ACC112 (cell line): ENCODE data around the gene MTERF4.

Source experiments
- H2AFZ ChIP-seq: fragments of 200-600 bp; sonication (generic); one replicate; pipeline ENCODE4 v1.6.0; 2017; ENCODE audit warnings: antibody characterized with exemption, low read length; ENCODE audit not compliant: unreplicated experiment
- H3K27ac ChIP-seq: fragments of 200-600 bp; sonication (generic); 2 replicates; pipeline ENCODE4 v1.5.1; 2014; ENCODE audit warnings: low read depth, mild to moderate bottlenecking, antibody characterized with exemption, low read length, moderate library complexity
- H3K27me3 ChIP-seq: fragments of 200-600 bp; sonication (generic); 2 replicates; pipeline ENCODE4 v1.6.1; 2014; ENCODE audit warnings: mild to moderate bottlenecking, antibody characterized with exemption, low read length, moderate library complexity, mixed read lengths; ENCODE audit not compliant: insufficient read depth
- H3K36me3 ChIP-seq: fragments of 200-600 bp; sonication (generic); 2 replicates; pipeline ENCODE4 v1.6.1; 2016; ENCODE audit warnings: mild to moderate bottlenecking, antibody characterized with exemption, low read length, moderate library complexity, mixed read lengths; ENCODE audit not compliant: insufficient read depth
- H3K4me1 ChIP-seq: fragments of 200-600 bp; sonication (generic); one replicate; pipeline ENCODE4 v1.6.1; 2016; ENCODE audit warnings: low read length, mixed read lengths; ENCODE audit not compliant: insufficient read depth, unreplicated experiment, control insufficient read depth
- H3K4me3 ChIP-seq: fragments of 200-600 bp; sonication (generic); 2 replicates; pipeline ENCODE4 v1.5.1; 2014; ENCODE audit warnings: mild to moderate bottlenecking, low read depth, low read length
- H3K79me2 ChIP-seq: fragments of 200-600 bp; sonication (generic); one replicate; pipeline ENCODE4 v1.6.0; 2016; ENCODE audit warnings: low read length; ENCODE audit not compliant: control insufficient read depth, unreplicated experiment, insufficient read depth

Gene MTERF4

GRCh38 chr2:241133436-241133820 lies 31.3 kb upstream of the MTERF4 start:
- Histone ChIP-seq H3K4me3 (no peak overlapping the region), H3K4me1 (no peaks in the 10 kb centered on the region), H3K36me3 (no peaks in the 10 kb centered on the region), H2AFZ (no peak overlapping the region), H3K27ac (no peak overlapping the region), H3K27me3 (no peaks in the 10 kb centered on the region), H3K79me2 (no peaks in the 10 kb centered on the region)

GRCh38 chr2:241132538-241133435 lies 30.7 kb upstream of the MTERF4 start:
- Histone ChIP-seq H3K36me3 (no peaks in the 10 kb centered on the region), H2AFZ (no peak overlapping the region), H3K4me1 (no peaks in the 10 kb centered on the region), H3K27me3 (no peaks in the 10 kb centered on the region), H3K79me2 (no peaks in the 10 kb centered on the region), H3K27ac (no peak overlapping the region), H3K4me3 (no peak overlapping the region)

GRCh38 chr2:241131531-241131930 lies 29.4 kb upstream of the MTERF4 start:
- H3K79me2 ChIP-seq = no peaks in the 10 kb centered on the region
- no peaks in the 10 kb centered on the region for H3K4me1 ChIP-seq
- no peak overlapping the region for H2AFZ ChIP-seq
- no peaks in the 10 kb centered on the region for H3K36me3 ChIP-seq
- H3K27ac ChIP-seq = no peak overlapping the region
- no peaks in the 10 kb centered on the region for H3K27me3 ChIP-seq
- H3K4me3 ChIP-seq = no peak overlapping the region

DNA sequence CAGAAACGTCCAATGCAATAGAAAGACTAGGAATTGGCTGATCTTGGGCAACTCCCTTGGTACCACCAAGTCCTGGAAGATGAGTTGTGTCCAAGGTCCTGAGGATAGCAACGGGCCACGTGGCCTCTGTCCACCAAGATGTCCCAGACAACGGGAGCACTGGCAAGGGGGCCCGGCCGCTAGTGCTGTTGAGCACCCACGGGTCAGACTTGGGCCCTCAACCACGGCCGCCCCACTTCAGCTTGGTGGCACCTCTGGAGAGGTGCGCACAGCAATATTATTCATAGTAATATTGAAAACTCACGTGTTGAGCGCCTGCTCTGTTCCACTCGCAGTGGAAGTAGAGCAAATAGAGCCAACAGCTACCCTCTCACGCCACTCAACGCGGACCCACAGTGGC lies 28.2 kb upstream of the MTERF4 start:
- H3K79me2 ChIP-seq = no peaks in the 10 kb centered on the region

DNA sequence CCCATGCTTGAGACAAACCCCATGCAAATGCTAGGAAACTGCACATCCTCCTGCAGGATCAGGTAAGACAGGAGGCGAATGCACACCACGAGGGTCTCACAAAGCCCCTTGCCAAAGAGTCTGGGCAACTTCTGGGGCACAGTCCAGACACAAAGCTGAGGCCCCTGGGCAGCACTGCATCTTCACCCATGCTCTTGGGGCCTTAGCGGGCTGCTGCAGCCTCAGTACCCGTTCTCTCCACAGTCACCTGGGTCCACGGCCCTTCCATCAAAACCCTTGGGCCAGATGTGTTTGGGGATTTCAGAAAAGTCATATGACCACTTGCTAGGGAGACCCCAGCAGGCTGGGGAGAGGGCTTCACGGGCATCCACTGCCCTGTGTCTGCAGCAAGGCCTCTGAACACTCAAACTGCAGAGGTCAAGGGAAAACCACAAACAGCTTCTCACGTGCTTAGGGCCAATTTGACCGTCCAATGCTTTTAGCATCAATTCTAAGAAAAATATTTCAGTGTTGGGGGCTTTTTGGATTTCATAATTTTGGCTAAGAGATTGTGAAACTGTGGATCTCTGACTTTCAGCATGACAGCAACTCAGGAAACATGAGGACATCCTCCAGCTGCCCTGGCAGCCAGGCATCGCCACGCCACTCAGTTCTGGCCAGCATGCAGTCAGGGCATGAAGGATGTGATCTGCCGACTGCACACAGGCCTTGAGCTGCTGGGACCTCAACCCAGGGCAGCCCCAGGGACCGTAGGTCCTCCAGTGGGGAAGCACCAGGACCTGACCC lies 27.2 kb upstream of the MTERF4 start:
- no peaks in the 10 kb centered on the region for H3K79me2 ChIP-seq
- H3K27ac ChIP-seq = no peak overlapping the region
- no peaks in the 10 kb centered on the region for H3K36me3 ChIP-seq
- H2AFZ ChIP-seq = no peak overlapping the region
- no peaks in the 10 kb centered on the region for H3K4me1 ChIP-seq
- no peaks in the 10 kb centered on the region for H3K27me3 ChIP-seq
- H3K4me3 ChIP-seq = no peak overlapping the region

More for the DNA sequence above, 28.2 kb upstream of the MTERF4 start:
- no peak overlapping the region for H3K27ac ChIP-seq
- H3K4me3 ChIP-seq = no peak overlapping the region
- no peaks in the 10 kb centered on the region for H3K4me1 ChIP-seq
- no peak overlapping the region for H2AFZ ChIP-seq
- no peaks in the 10 kb centered on the region for H3K27me3 ChIP-seq
- H3K36me3 ChIP-seq = no peaks in the 10 kb centered on the region

GRCh38 chr2:241128266-241128665 lies 26.2 kb upstream of the MTERF4 start:
- H3K79me2 ChIP-seq = no peaks in the 10 kb centered on the region
- no peaks in the 10 kb centered on the region for H3K27me3 ChIP-seq
- no peak overlapping the region for H3K4me3 ChIP-seq
- no peaks in the 10 kb centered on the region for H3K4me1 ChIP-seq
- H2AFZ ChIP-seq = no peak overlapping the region
- no peak overlapping the region for H3K27ac ChIP-seq
- no peaks in the 10 kb centered on the region for H3K36me3 ChIP-seq

- no peak overlapping the region for H3K4me3 ChIP-seq
- no peak overlapping the region for H2AFZ ChIP-seq
- H3K27ac ChIP-seq = no peak overlapping the region
- H3K79me2 ChIP-seq = no peaks in the 10 kb centered on the region
- no peaks in the 10 kb centered on the region for H3K27me3 ChIP-seq
- no peaks in the 10 kb centered on the region for H3K36me3 ChIP-seq
- no peaks in the 10 kb centered on the region for H3K4me1 ChIP-seq
These were observed 24.7 kb upstream of the MTERF4 start for GRCh38 chr2:241126771-241127202.

- Histone ChIP-seq H3K27ac (no peak overlapping the region), H3K4me3 (no peak overlapping the region), H3K27me3 (no peaks in the 10 kb centered on the region), H3K79me2 (no peaks in the 10 kb centered on the region), H3K4me1 (no peaks in the 10 kb centered on the region), H2AFZ (no peak overlapping the region), H3K36me3 (peaks cover under 1% of the 10 kb centered on the region; the same call in 1 of the 2 replicates)
These were observed 24.1 kb upstream of the MTERF4 start for GRCh38 chr2:241126201-241126611.

DNA sequence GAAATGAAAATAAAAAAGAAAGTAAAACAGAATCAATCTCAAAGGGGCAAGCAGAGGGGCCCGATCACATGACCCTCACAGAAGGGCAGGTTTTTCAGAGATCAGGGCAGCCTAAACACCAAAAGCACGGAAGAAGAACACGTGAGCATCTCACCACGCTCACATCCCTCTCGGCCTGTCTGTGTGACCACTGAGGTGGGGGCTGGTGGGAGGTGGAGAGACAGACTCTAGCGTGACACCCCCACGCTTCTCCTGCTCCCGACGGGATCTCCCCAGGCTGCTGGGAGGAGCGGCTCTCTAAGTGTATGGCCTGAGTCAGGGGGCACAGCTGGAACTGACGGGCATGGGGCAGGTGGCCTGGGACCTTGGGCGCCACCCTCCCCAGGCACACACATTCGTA lies 23.5 kb upstream of the MTERF4 start:
- Histone ChIP-seq H3K36me3 (peaks cover 6% of the 10 kb centered on the region; the same call in 1 of the 2 replicates), H3K27ac (no peak overlapping the region), H3K4me3 (no peak overlapping the region), H2AFZ (no peak overlapping the region), H3K27me3 (no peaks in the 10 kb centered on the region), H3K4me1 (no peaks in the 10 kb centered on the region), H3K79me2 (no peaks in the 10 kb centered on the region)

DNA sequence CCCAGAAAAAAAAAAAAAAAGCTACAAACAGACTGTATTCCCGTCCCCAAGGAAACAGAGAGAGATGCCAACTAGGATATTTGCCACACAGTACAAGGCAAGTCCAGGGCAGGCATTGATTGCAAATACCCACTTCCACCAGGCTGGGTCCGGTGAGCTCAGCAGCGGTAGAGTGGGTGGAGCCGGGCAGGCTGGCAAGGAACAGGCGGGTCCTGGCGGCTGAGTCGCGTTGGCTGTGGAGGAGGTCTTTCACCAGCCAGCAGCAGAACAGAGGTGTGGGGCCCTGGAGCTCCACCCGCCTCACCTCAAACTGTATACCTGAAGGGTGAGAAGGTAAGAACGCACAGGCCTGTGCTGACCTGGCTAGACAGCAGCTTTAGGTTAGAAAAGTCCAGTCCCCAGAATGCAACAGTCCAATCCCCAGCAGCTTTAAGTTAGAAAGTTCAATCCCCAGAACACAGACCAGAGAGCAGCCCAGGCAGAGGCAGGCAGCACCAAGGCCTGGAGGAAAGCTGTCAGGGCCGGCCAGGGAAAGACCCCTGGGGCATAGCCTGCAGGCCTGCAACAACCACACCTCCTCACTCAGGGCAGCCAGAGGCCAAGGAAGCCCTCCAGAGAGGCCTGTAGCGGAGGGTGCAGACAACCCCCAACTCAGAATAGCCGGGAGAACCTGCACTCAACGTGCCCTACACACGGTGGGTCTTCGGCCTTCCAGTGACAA lies 21.9 kb upstream of the MTERF4 start:
- Histone ChIP-seq H3K4me3 (no peak overlapping the region), H3K27ac (no peak overlapping the region), H3K27me3 (no peaks in the 10 kb centered on the region), H3K4me1 (no peaks in the 10 kb centered on the region), H2AFZ (no peak overlapping the region), H3K36me3 (peaks cover 8% of the 10 kb centered on the region; the same call in 1 of the 2 replicates), H3K79me2 (no peaks in the 10 kb centered on the region)
